ENCODE results near the gene ASTE1.

- TF ChIP-seq CHD2 (IDR thresholded peaks at IDR 0.05; ENCODE audit: borderline replicate concordance, low read depth, low read length) (no peak), CTCF (IDR thresholded peaks at IDR 0.05 in 2 of 3, conservative IDR thresholded peaks at IDR 0.05 in 1 of 3; ENCODE audit: control insufficient read depth in 2 of 3, extremely low read depth in 1 of 3, insufficient read depth in 1 of 3, low read depth in 3 of 3, low read length in 3 of 3) (no peak), HCFC1 (IDR thresholded peaks at IDR 0.05; ENCODE audit: low read length) (no peak), CHD1 (IDR thresholded peaks at IDR 0.05; ENCODE audit: low read depth, low read length) (no peak), TCF12 (IDR thresholded peaks at IDR 0.05; ENCODE audit: low read depth, low read length) (no peak), ETV6 (conservative IDR thresholded peaks at IDR 0.05 in 1 of 2, IDR thresholded peaks at IDR 0.05 in 1 of 2; ENCODE audit: borderline replicate concordance in 1 of 2, low read depth in 1 of 2) (no peak), BCLAF1 (IDR thresholded peaks at IDR 0.05) (no peak), MAX (IDR thresholded peaks at IDR 0.05; ENCODE audit: low read depth, low read length) (no peak), SIN3A (IDR thresholded peaks at IDR 0.05; ENCODE audit: low read depth, low read length) (no peak), EZH2 (IDR thresholded peaks at IDR 0.05; ENCODE audit: borderline replicate concordance, control insufficient read depth, low read depth, low read length) (no peak)
Measured at GRCh38 chr3:131007256-131007655, 19.4 kb downstream of the ASTE1 start.

Data from GM12878 (cell line).